Measurements from ENCODE around the gene TEKT1. TPM values are rescaled to one million over a fixed set of nuclear protein-coding genes. Genes with fewer than 3 reads are reported as not detected.
"Not testable (repeated sequence)": the region's sequence is repeated elsewhere in the genome, so short reads cannot be mapped to it uniquely, and the experiment has no call there.

Gene TEKT1
- total RNA-seq, 2 experiments from 2014 or later, result not detected

GRCh38 chr17:6853764-6854442 is 22.4 kb upstream of the TEKT1 start:
- peak overlapping the region; percentile 89 for H2AFZ ChIP-seq (ENCODE audit: low read length)
- H3K9me3 ChIP-seq (ENCODE audit: low read length), result peaks cover 6% of the 10 kb centered on the region; the same call in 1 of the 2 replicates
- H4K20me1 ChIP-seq (ENCODE audit: insufficient read depth, low read length), result no peaks in the 10 kb centered on the region
- no peaks in the 10 kb centered on the region for H3K9me2 ChIP-seq (ENCODE audit: insufficient read depth, low read length)
- H3K4me2 ChIP-seq (ENCODE audit: low read length), result peak overlapping the region; percentile 93
- peak overlapping the region; percentile 58 for H3K27ac ChIP-seq (ENCODE audit: low read depth, low read length, poor library complexity, severe bottlenecking)
- ChIA-PET POLR2A (interaction anchor here (0.6 to 1.4 kb wide), 3 partner anchors 15 to 1747 kb away, joined by 3 to 5 read pairs (median 3); partner anchors contain the start of gene SLC16A13), CTCF (ENCODE audit: unreplicated experiment) (interaction anchor here (1.2 to 1.5 kb wide), 2 partner anchors 10 to 182 kb away, joined by 5 read pairs; partner anchors contain the start of gene SLC16A13)
- intact Hi-C loops (cut with micrococcal nuclease; ENCODE audit: unreplicated experiment), result no loop called here
- no peak for TF ChIP-seq EZH2phosphoT487 (IDR thresholded peaks at IDR 0.05; ENCODE audit: borderline replicate concordance, low read depth, low read length)
- TF ChIP-seq, protein P1, sequence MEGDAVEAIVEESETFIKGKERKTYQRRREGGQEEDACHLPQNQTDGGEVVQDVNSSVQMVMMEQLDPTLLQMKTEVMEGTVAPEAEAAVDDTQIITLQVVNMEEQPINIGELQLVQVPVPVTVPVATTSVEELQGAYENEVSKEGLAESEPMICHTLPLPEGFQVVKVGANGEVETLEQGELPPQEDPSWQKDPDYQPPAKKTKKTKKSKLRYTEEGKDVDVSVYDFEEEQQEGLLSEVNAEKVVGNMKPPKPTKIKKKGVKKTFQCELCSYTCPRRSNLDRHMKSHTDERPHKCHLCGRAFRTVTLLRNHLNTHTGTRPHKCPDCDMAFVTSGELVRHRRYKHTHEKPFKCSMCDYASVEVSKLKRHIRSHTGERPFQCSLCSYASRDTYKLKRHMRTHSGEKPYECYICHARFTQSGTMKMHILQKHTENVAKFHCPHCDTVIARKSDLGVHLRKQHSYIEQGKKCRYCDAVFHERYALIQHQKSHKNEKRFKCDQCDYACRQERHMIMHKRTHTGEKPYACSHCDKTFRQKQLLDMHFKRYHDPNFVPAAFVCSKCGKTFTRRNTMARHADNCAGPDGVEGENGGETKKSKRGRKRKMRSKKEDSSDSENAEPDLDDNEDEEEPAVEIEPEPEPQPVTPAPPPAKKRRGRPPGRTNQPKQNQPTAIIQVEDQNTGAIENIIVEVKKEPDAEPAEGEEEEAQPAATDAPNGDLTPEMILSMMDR (conservative IDR thresholded peaks at IDR 0.05; ENCODE audit: low read length), result peak; percentile 80
- peaks cover 58% of the 10 kb centered on the region for H3K4me1 ChIP-seq (ENCODE audit: insufficient read depth, low read length, poor library complexity, severe bottlenecking)
- BruUV-seq (replicated peaks), result TSS peak; percentile 62
- peak; percentile 80 for DNase-seq (ENCODE audit: low spot score)
- H3K4me3 ChIP-seq (ENCODE audit: low read depth, low read length, poor library complexity, severe bottlenecking), result peak overlapping the region; percentile 80
- H3K79me2 ChIP-seq (ENCODE audit: insufficient read depth, low read depth, low read length), result peaks cover 47% of the 10 kb centered on the region
- peaks cover 11% of the 10 kb centered on the region for H3K36me3 ChIP-seq (ENCODE audit: insufficient read depth, low read length)

DNA sequence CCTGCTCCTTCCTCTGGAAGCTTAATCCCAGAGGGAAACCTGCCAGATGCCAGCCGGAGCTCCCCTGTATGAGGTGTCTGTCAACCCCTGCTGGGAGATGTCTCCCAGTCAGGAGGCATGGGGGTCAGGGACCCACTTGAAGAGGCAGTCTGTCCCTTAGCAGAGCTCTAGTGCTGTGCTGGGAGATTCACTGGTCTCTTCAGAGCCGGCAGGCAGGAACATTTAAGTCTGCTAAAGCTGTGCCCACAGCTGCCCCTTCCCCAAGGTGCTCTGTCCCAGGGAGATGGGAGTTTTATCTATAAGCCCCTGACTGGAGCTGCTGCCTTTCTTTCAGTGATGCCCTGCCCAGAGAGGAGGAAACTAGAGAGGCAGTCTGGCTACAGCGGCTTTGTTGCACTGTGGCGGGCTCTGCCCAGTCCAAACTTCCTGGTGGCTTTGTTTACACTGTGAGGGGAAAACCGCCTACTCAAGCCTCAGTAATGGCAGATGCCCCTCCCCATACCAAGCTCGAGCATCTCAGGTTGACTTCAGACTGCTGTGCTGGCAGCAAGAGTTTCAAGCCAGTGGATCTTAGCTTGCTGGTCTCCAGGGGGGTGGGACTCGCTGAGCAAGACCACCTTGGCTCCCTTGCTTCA is 17.1 kb upstream of the TEKT1 start:
- H3K4me3 ChIP-seq (ENCODE audit: low read depth, low read length, poor library complexity, severe bottlenecking); H3K9me2 ChIP-seq (ENCODE audit: insufficient read depth, low read length); H3K79me2 ChIP-seq (ENCODE audit: insufficient read depth, low read depth, low read length); BruUV-seq (replicated peaks); H4K20me1 ChIP-seq (ENCODE audit: insufficient read depth, low read length); POLR2A ChIA-PET; H3K36me3 ChIP-seq (ENCODE audit: insufficient read depth, low read length); H3K9me3 ChIP-seq (ENCODE audit: low read length); H3K27ac ChIP-seq (ENCODE audit: low read depth, low read length, poor library complexity, severe bottlenecking); H2AFZ ChIP-seq (ENCODE audit: low read length); DNase-seq (ENCODE audit: low spot score); H3K4me2 ChIP-seq (ENCODE audit: low read length); CTCF ChIA-PET (ENCODE audit: unreplicated experiment); intact Hi-C loops (cut with micrococcal nuclease; ENCODE audit: unreplicated experiment): not testable (repeated sequence)
- peaks cover 14% of the 10 kb centered on the region for H3K4me1 ChIP-seq (ENCODE audit: insufficient read depth, low read length, poor library complexity, severe bottlenecking)

DNA sequence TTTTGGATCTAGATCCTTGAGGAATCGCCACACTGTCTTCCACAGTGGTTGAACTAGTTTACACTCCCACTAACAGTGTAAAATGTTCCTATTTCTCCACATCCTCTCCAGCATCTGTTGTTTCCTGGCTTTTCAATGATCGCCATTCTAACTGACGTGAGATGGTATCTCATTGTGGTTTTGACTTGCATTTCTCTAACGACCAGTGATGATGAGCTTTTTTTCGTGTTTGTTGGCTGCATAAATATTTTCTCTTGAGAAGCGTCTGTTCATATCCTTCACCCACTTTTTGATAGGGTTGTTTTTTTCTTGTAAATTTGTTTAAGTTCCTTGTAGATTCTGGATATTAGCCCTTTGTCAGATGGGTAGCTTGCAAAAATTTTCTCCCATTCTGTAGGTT is 14.6 kb upstream of the TEKT1 start:
- H3K79me2 ChIP-seq (ENCODE audit: insufficient read depth, low read depth, low read length); H3K4me2 ChIP-seq (ENCODE audit: low read length); DNase-seq (ENCODE audit: low spot score); H3K4me3 ChIP-seq (ENCODE audit: low read depth, low read length, poor library complexity, severe bottlenecking); H3K36me3 ChIP-seq (ENCODE audit: insufficient read depth, low read length); H3K4me1 ChIP-seq (ENCODE audit: insufficient read depth, low read length, poor library complexity, severe bottlenecking); H3K9me2 ChIP-seq (ENCODE audit: insufficient read depth, low read length); H4K20me1 ChIP-seq (ENCODE audit: insufficient read depth, low read length); BruUV-seq (replicated peaks); CTCF ChIA-PET (ENCODE audit: unreplicated experiment); intact Hi-C loops (cut with micrococcal nuclease; ENCODE audit: unreplicated experiment); H3K27ac ChIP-seq (ENCODE audit: low read depth, low read length, poor library complexity, severe bottlenecking); H3K9me3 ChIP-seq (ENCODE audit: low read length); H2AFZ ChIP-seq (ENCODE audit: low read length): not testable (repeated sequence)
- POLR2A ChIA-PET, result interaction anchor here (0.6 kb wide), 1 partner anchor 24 kb away, joined by 3 read pairs; no protein-coding TSS in a partner anchor

DNA sequence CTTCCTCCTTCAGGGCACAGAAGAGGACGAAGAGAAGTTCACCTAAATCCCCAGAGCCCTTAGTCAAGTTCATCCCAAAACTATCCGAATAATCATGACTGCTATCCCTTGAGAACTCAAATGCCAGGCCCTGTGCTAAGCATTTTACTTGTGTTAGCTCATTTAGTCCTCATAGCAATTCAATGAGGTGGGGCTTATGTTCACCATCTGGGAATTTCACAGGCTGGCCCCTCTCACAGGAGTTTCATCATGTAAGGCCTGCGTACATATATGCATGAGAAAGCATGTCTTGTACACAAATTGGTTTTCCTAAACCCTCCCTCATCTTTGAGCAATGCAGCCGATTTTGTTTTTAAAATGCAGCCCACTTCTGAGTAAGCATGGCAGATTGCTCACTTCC is 12.9 kb upstream of the TEKT1 start:
- POLR2A ChIA-PET, result interaction anchor here (1.4 kb wide), 1 partner anchor 48 kb away, joined by 5 read pairs; no protein-coding TSS in a partner anchor
- CTCF ChIA-PET (ENCODE audit: unreplicated experiment), result interaction anchor here (1.2 to 1.5 kb wide), 3 partner anchors 9 to 160 kb away, joined by 3 to 10 read pairs (median 5); no protein-coding TSS in a partner anchor

More for the DNA sequence above, 12.9 kb upstream of the TEKT1 start:
- H3K4me1 ChIP-seq (ENCODE audit: insufficient read depth, low read length, poor library complexity, severe bottlenecking); DNase-seq (ENCODE audit: low spot score); H3K27ac ChIP-seq (ENCODE audit: low read depth, low read length, poor library complexity, severe bottlenecking); BruUV-seq (replicated peaks); H3K79me2 ChIP-seq (ENCODE audit: insufficient read depth, low read depth, low read length); H3K4me3 ChIP-seq (ENCODE audit: low read depth, low read length, poor library complexity, severe bottlenecking); H4K20me1 ChIP-seq (ENCODE audit: insufficient read depth, low read length); H3K4me2 ChIP-seq (ENCODE audit: low read length); H3K36me3 ChIP-seq (ENCODE audit: insufficient read depth, low read length); H3K9me3 ChIP-seq (ENCODE audit: low read length); H3K9me2 ChIP-seq (ENCODE audit: insufficient read depth, low read length); intact Hi-C loops (cut with micrococcal nuclease; ENCODE audit: unreplicated experiment); H2AFZ ChIP-seq (ENCODE audit: low read length): not testable (repeated sequence)

All from OCI-LY7 (cell line).